NB4 (cell line): ENCODE results near the gene ZNF541.

Experiments used
- CTCF ChIP-seq: IDR thresholded peaks from one replicate; pipeline ENCODE4 v1.5.1; 2012; ENCODE audit warnings: low read depth, low read length
- MAX ChIP-seq: IDR thresholded peaks from 2 replicates; pipeline ENCODE4 v1.6.1; 2011; ENCODE audit warnings: low read depth, low read length
- MYC ChIP-seq: IDR thresholded peaks from 2 replicates; pipeline ENCODE4 v1.6.1; 2011; ENCODE audit warnings: low read depth, low read length
- POLR2A ChIP-seq: IDR thresholded peaks from 2 replicates; pipeline ENCODE4 v1.6.1; 2011; ENCODE audit warnings: mild to moderate bottlenecking; ENCODE audit not compliant: insufficient read length; ENCODE audit errors: extremely low read depth

- TF ChIP-seq CTCF (no peak), POLR2A (no peak), MAX (no peak), MYC (no peak)
Measured at GRCh38 chr19:47618771-47619170, 45.8 kb upstream of the ZNF541 start.
